Suprapubic skin (tissue), 3 donors: ENCODE results near the gene INHBA.

Experiments used
- CTCF ChIP-seq, 2 donors: fragments of 200-600 bp in 1 of 2; fragments of 450-650 bp in 1 of 2; sonication (generic) in 1 of 2; IDR thresholded peaks; one replicate each; pipeline ENCODE4 v1.5.1; 2016 to 2019; ENCODE audit warnings: antibody characterized with exemption in 2 of 2, mild to moderate bottlenecking in 1 of 2, moderate library complexity in 1 of 2
- EP300 ChIP-seq: sonication (generic); formaldehyde crosslinking; IDR thresholded peaks from one replicate; pipeline ENCODE4 v1.6.1; 2017; ENCODE audit warnings: antibody characterized with exemption
- POLR2A ChIP-seq, 2 donors: fragments of 450-650 bp; IDR thresholded peaks; one replicate each; pipeline ENCODE4 v1.6.1; 2017; ENCODE audit warnings: antibody characterized with exemption in 2 of 2, mild to moderate bottlenecking in 2 of 2, moderate library complexity in 2 of 2

- TF ChIP-seq POLR2A (IDR thresholded peaks at IDR 0.05) (no peak), CTCF (IDR thresholded peaks at IDR 0.05) (no peak), EP300 (no peak)
These were observed 2.8 kb downstream of the INHBA start for GRCh38 chr7:41700044-41700471.
